Measurements from ENCODE around the gene DPM3.
A peak's percentile ranks its signal among the peaks of the same experiment; 100 is the strongest.
"Not testable (repeated sequence)": the region's sequence is repeated elsewhere in the genome, so short reads cannot be mapped to it uniquely, and the experiment has no call there.

DPM3 gene

GRCh38 chr1:155139895-155140629 lies at the start of gene DPM3:
Gene DPM3, minus strand, starts transcription at chr1:155140531. Its CDS starts 291 bp downstream, at chr1:155140240.
- H3K36me3 ChIP-seq (ENCODE audit: control insufficient read depth, insufficient read depth, low read length), result no peaks in the 10 kb centered on the region
- H3K27me3 ChIP-seq (ENCODE audit: control insufficient read depth, insufficient read depth, low read length), result no peaks in the 10 kb centered on the region
- peak within 1 kb of the TSS; percentile 76 for H3K4me3 ChIP-seq (ENCODE audit: low read length)
- H3K9me3 ChIP-seq (ENCODE audit: control insufficient read depth, insufficient read depth, low read length), result no peaks in the 10 kb centered on the region
- no CpG with 5 or more reads among the region's 42 CpGs for WGBS (ENCODE audit: insufficient coverage, insufficient read length)
- no peak within 1 kb of the TSS for H3K27ac ChIP-seq (ENCODE audit: low read length)
- DNase-seq (ENCODE audit: low read depth, low spot score), result no peak
- H3K4me1 ChIP-seq (ENCODE audit: control insufficient read depth, insufficient read depth, low read length), result peaks cover 3% of the 10 kb centered on the region; the same call in 1 of the 2 replicates

GRCh38 chr1:155189926-155190325 lies 49.6 kb upstream of the DPM3 start:
- DNase-seq (ENCODE audit: low read depth, low spot score); H3K9me3 ChIP-seq (ENCODE audit: control insufficient read depth, insufficient read depth, low read length); H3K27ac ChIP-seq (ENCODE audit: low read length); H3K36me3 ChIP-seq (ENCODE audit: control insufficient read depth, insufficient read depth, low read length); H3K4me3 ChIP-seq (ENCODE audit: low read length); H3K27me3 ChIP-seq (ENCODE audit: control insufficient read depth, insufficient read depth, low read length): not testable (repeated sequence)
- no CpG with 5 or more reads among the region's 45 CpGs for WGBS (ENCODE audit: insufficient coverage, insufficient read length)
- peaks cover 13% of the 10 kb centered on the region; the same call in 1 of the 2 replicates for H3K4me1 ChIP-seq (ENCODE audit: control insufficient read depth, insufficient read depth, low read length)

GRCh38 chr1:155188268-155188667 lies 47.9 kb upstream of the DPM3 start:
- no CpG with 5 or more reads among the region's 14 CpGs for WGBS (ENCODE audit: insufficient coverage, insufficient read length)
- no peak for DNase-seq (ENCODE audit: low read depth, low spot score)
- H3K27me3 ChIP-seq (ENCODE audit: control insufficient read depth, insufficient read depth, low read length), result no peaks in the 10 kb centered on the region

GRCh38 chr1:155187456-155187891 lies 47.1 kb upstream of the DPM3 start:
- Histone ChIP-seq H3K27me3 (ENCODE audit: control insufficient read depth, insufficient read depth, low read length) (no peaks in the 10 kb centered on the region), H3K4me3 (ENCODE audit: low read length) (no peak overlapping the region), H3K4me1 (ENCODE audit: control insufficient read depth, insufficient read depth, low read length) (peaks cover 10% of the 10 kb centered on the region; the same call in 1 of the 2 replicates), H3K36me3 (ENCODE audit: control insufficient read depth, insufficient read depth, low read length) (peaks cover 5% of the 10 kb centered on the region), H3K27ac (ENCODE audit: low read length) (no peak overlapping the region), H3K9me3 (ENCODE audit: control insufficient read depth, insufficient read depth, low read length) (no peaks in the 10 kb centered on the region)
- no CpG with 5 or more reads among the region's 16 CpGs for WGBS (ENCODE audit: insufficient coverage, insufficient read length)
- no peak for DNase-seq (ENCODE audit: low read depth, low spot score)

More at GRCh38 chr1:155188268-155188667, 47.9 kb upstream of the DPM3 start:
- Histone ChIP-seq H3K4me3 (ENCODE audit: low read length) (no peak overlapping the region), H3K4me1 (ENCODE audit: control insufficient read depth, insufficient read depth, low read length) (peaks cover 12% of the 10 kb centered on the region; the same call in 1 of the 2 replicates), H3K36me3 (ENCODE audit: control insufficient read depth, insufficient read depth, low read length) (peaks cover 5% of the 10 kb centered on the region), H3K27ac (ENCODE audit: low read length) (no peak overlapping the region), H3K9me3 (ENCODE audit: control insufficient read depth, insufficient read depth, low read length) (no peaks in the 10 kb centered on the region)

- Histone ChIP-seq H3K4me1 (ENCODE audit: control insufficient read depth, insufficient read depth, low read length) (peaks cover 9% of the 10 kb centered on the region; the same call in 1 of the 2 replicates), H3K9me3 (ENCODE audit: control insufficient read depth, insufficient read depth, low read length) (no peaks in the 10 kb centered on the region), H3K36me3 (ENCODE audit: control insufficient read depth, insufficient read depth, low read length) (peaks cover 5% of the 10 kb centered on the region), H3K27ac (ENCODE audit: low read length) (no peak overlapping the region), H3K27me3 (ENCODE audit: control insufficient read depth, insufficient read depth, low read length) (no peaks in the 10 kb centered on the region), H3K4me3 (ENCODE audit: low read length) (no peak overlapping the region)
- no CpG with 5 or more reads among the region's 14 CpGs for WGBS (ENCODE audit: insufficient coverage, insufficient read length)
- DNase-seq (ENCODE audit: low read depth, low spot score), result no peak
Observed at GRCh38 chr1:155186794-155187455, 46.6 kb upstream of the DPM3 start.

- H3K27ac ChIP-seq (ENCODE audit: low read length), result no peak overlapping the region
- DNase-seq (ENCODE audit: low read depth, low spot score), result no peak
- no peaks in the 10 kb centered on the region for H3K27me3 ChIP-seq (ENCODE audit: control insufficient read depth, insufficient read depth, low read length)
- no CpG with 5 or more reads among the region's 8 CpGs for WGBS (ENCODE audit: insufficient coverage, insufficient read length)
- H3K36me3 ChIP-seq (ENCODE audit: control insufficient read depth, insufficient read depth, low read length), result peaks cover 5% of the 10 kb centered on the region
- no peak overlapping the region for H3K4me3 ChIP-seq (ENCODE audit: low read length)
- H3K9me3 ChIP-seq (ENCODE audit: control insufficient read depth, insufficient read depth, low read length), result no peaks in the 10 kb centered on the region
- peaks cover 9% of the 10 kb centered on the region; the same call in 1 of the 2 replicates for H3K4me1 ChIP-seq (ENCODE audit: control insufficient read depth, insufficient read depth, low read length)
Observed at GRCh38 chr1:155186067-155186793, 45.9 kb upstream of the DPM3 start.

GRCh38 chr1:155185783-155186066 lies 45.4 kb upstream of the DPM3 start:
- Histone ChIP-seq H3K4me3 (ENCODE audit: low read length) (no peak overlapping the region), H3K9me3 (ENCODE audit: control insufficient read depth, insufficient read depth, low read length) (no peaks in the 10 kb centered on the region), H3K27ac (ENCODE audit: low read length) (no peak overlapping the region), H3K4me1 (ENCODE audit: control insufficient read depth, insufficient read depth, low read length) (peaks cover 9% of the 10 kb centered on the region; the same call in 1 of the 2 replicates), H3K27me3 (ENCODE audit: control insufficient read depth, insufficient read depth, low read length) (no peaks in the 10 kb centered on the region), H3K36me3 (ENCODE audit: control insufficient read depth, insufficient read depth, low read length) (peaks cover 5% of the 10 kb centered on the region)
- WGBS (ENCODE audit: insufficient coverage, insufficient read length), result no CpG with 5 or more reads among the region's 6 CpGs
- no peak for DNase-seq (ENCODE audit: low read depth, low spot score)

GRCh38 chr1:155184835-155185782 lies 44.8 kb upstream of the DPM3 start:
- H3K27me3 ChIP-seq (ENCODE audit: control insufficient read depth, insufficient read depth, low read length), result no peaks in the 10 kb centered on the region
- H3K27ac ChIP-seq (ENCODE audit: low read length), result no peak overlapping the region
- no peak overlapping the region for H3K4me3 ChIP-seq (ENCODE audit: low read length)
- no peak for DNase-seq (ENCODE audit: low read depth, low spot score)
- peaks cover 9% of the 10 kb centered on the region; the same call in 1 of the 2 replicates for H3K4me1 ChIP-seq (ENCODE audit: control insufficient read depth, insufficient read depth, low read length)
- peaks cover 5% of the 10 kb centered on the region for H3K36me3 ChIP-seq (ENCODE audit: control insufficient read depth, insufficient read depth, low read length)
- no peaks in the 10 kb centered on the region for H3K9me3 ChIP-seq (ENCODE audit: control insufficient read depth, insufficient read depth, low read length)
- no CpG with 5 or more reads among the region's 21 CpGs for WGBS (ENCODE audit: insufficient coverage, insufficient read length)

- Histone ChIP-seq H3K36me3 (ENCODE audit: control insufficient read depth, insufficient read depth, low read length) (peaks cover 11% of the 10 kb centered on the region), H3K27me3 (ENCODE audit: control insufficient read depth, insufficient read depth, low read length) (no peaks in the 10 kb centered on the region), H3K27ac (ENCODE audit: low read length) (no peak overlapping the region), H3K4me3 (ENCODE audit: low read length) (no peak overlapping the region), H3K4me1 (ENCODE audit: control insufficient read depth, insufficient read depth, low read length) (peaks cover 9% of the 10 kb centered on the region; the same call in 1 of the 2 replicates), H3K9me3 (ENCODE audit: control insufficient read depth, insufficient read depth, low read length) (no peaks in the 10 kb centered on the region)
- no CpG with 5 or more reads among the region's 4 CpGs for WGBS (ENCODE audit: insufficient coverage, insufficient read length)
- no peak for DNase-seq (ENCODE audit: low read depth, low spot score)
Observed at GRCh38 chr1:155184351-155184811, 44.0 kb upstream of the DPM3 start.
